Suppressor macrophage treated with lipopolysaccharide for 1 hour (primary cell): ENCODE measurements around the gene NDST3.

Experiments used
- DNase-seq, 3 donors: peaks; one replicate each; pipeline ENCODE4 v3.0.0-alpha.2; 2020 to 2022

NDST3 gene

GRCh38 chr4:118082182-118082581 is 47.9 kb downstream of the NDST3 start:
- DNase-seq: no peak

- no peak for DNase-seq
These were observed 51.4 kb downstream of the NDST3 start for GRCh38 chr4:118085700-118086099.

- DNase-seq: peak in 2 of 3 donors; percentile 4 to 7
These were observed 52.1 kb downstream of the NDST3 start for GRCh38 chr4:118086344-118086743.

DNA sequence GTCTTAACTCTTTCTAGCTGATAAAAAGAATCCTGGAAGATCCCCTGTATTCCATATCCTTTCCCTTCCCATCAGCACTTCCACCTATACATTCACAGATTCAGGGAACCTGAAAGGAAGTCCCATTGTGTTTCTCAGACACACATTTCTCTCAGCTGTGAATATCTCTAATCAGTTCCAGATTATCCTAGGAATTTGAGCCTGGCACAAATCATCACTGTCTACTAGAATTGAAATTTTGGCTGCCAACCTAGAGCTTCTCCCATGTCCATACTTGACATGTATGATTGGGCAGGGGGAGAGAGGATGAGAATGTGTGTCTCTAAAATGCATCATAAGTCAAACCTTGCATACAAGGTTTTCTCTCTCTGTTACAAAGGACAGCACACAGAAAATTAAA is 53.1 kb downstream of the NDST3 start:
- DNase-seq: no peak

DNA sequence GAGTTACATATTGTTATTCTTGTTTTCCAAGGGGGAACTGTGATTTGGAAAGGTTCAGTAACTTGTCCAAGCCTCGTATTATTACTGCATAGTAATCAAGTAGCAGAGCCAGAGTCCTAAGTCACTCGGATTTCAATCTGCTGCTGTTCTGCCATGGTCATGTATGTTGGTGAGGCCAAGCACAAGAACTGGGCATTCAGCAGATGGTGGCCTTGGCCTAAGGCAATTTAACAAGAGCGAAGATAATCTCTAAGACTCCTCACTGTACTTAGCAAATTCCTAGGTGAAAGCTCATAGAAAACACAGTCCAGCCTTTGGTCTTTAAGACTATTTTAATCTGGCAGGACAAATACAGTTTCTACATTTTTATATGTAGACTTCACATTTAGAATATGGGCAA is 64.8 kb downstream of the NDST3 start:
- DNase-seq: no peak

GRCh38 chr4:118102195-118102594 is 67.9 kb downstream of the NDST3 start:
- DNase-seq: no peak

DNA sequence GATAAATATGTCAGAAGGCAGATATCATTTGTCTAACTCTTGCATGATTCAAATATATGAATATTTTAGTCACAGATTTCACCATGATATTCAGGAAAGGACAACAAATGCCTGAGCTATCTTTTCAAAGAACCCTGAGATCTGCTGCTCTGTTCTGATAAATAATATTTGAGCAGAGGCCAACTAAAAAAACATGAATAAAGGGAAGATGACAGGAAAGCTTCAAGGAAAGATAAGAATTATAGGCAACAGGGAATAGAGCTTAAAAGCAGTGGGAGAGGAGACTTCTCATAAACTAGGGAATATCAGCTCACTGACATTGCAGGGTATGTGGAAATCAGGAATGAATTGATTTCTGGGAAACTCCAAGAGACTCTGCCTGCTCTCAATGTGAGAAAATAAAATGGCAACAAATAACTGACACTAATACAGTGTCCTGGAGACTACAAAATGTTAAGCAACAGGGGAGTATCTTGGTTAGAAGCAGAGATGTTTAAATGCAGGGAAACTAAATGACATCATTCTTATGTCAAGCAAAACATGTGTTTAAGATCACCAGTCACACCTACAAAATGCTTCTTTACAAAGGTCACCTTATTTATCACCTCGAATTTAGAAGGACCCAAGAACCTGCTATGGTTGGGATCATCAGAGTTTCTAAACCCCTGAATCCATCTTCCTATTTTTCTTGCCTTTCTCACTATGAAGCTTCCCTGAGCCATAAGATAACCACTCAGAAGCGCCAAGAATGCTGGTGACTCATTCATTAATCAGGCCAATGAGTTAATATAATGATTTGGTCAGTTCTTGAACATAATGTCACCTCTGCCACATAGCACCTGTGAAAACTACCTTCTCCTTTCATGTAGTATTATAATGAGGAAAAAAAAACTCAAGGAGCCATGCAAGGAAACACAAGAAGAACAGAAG is 78.1 kb downstream of the NDST3 start:
- DNase-seq: no peak

DNA sequence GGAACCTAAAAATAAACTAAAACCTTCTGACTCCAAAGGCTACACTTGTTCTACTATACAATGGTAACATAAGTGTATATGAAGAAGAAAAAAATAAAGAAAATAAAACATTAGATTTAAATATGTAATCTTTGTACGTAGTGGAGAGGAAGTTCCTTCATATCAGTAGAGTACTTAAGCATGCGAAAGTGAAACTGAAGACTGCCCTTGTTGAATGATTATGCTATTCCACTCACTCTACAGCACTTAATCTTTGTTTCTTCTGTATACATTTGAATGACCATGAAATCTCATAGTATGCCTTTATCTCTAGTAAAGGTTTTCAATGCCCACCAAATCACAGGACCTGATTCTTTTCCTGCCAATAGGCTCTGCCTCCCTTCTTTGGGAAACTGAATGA is 78.9 kb downstream of the NDST3 start:
- DNase-seq: peak; percentile 1 to 27 (median 14)

GRCh38 chr4:118114720-118115119 is 80.4 kb downstream of the NDST3 start:
- no peak for DNase-seq

DNA sequence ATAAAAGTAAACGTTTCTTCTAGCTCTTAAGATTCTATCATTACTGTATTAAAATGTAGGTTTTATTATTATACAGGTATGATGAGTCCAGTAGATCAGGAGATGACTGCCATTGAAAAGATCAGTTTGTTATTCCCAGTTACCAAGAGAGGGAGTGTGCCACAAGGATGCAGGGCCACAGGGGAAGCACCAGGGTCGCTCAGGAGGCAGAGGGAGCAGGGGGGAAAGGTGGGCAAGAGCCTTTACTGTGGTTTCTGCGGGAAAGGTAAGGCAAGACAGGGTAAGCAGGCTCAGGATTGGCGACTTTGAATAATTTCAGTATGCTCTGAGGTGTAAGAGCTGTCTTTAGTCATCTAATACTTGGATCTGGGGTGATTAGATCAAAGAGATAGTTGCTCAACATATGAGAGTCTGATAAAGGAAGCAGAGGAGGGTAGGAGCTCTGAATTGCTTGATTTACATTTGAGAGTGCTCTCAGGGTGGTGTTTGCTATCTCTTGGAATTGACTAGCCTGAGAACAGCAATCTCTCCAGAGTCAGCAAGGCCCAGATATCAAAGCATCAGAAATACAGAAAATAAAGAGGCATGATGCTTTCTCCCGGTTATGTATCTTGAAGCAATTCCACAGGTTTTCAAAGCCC is 86.0 kb downstream of the NDST3 start:
- DNase-seq: no peak

DNA sequence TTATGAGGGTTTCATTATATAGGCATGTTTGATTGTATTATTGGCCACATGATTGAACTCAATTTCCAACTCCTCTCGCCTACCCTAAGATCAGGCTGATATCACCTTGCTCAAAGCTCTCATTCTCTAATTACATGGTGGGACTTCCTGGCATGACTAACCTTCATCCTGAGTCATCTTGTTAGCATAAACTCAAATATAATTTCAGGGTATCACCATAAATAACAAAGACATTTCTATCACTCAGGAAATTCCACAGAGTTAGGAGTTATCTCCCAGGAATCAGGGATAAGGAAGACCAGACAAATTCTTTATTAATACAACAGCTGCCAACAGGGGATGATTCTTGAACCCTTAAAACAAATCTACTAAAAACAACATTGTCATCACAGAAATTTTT is 90.7 kb downstream of the NDST3 start:
- DNase-seq: no peak

DNA sequence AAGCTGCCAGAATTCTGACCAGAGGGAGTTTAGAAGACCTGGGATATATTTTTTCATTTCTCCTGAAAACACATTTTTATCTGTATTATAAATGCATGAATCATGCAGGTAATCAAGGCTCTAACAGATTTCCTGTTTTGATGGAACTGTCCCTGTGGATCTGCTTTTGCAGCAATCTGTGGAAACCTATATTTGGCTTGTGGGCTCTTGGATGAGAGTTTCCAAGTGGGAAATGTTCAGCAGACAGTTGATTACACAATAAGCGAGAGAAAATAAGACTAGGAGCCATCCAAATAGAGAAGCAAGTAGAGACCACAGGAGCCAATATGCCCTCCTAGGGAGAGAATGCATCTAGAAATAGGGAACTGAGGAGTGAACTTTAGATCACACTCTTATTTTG is 105.0 kb downstream of the NDST3 start:
- no peak for DNase-seq

GRCh38 chr4:118141240-118141639 is 107.0 kb downstream of the NDST3 start:
- no peak for DNase-seq

- DNase-seq: no peak
These were observed 120.4 kb downstream of the NDST3 start for GRCh38 chr4:118154649-118155048.

DNA sequence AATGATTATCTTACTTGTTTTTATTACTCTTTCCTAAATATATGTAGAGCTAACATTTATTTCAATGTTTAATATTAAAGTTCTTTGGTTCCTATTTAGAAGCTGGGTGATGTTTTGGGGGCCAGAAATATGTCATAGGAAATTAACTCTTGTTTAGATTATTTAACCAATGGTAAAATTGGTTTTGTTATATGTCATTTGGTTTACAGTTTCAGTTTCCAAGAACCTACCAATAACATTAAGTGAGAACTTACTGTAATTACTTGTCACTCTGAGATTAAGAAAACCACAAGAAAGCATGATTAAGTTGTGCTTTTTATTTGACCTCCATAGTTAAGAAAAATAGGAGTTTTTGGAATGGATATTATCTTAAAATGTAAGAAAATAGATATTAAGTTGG is 121.2 kb downstream of the NDST3 start:
- no peak for DNase-seq

GRCh38 chr4:118158763-118159375 is 124.6 kb downstream of the NDST3 start:
- no peak for DNase-seq

DNA sequence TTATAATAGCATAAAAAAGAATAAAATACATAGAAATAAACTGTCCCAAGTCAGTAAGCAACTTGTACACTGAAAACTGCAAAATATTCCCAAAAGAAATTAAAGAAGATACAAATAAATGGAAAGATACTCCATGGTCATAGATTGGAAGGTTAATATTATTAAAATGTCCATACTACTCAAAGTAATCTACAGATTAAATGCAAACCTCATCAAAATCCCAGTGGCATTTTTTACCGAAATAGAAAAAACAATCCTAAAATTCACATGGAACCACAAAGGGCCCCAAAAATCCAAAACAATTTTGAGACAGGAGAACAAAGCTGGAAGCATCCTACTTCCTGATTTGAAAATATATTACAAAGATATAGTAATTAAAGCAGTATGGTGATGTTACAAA is 133.0 kb downstream of the NDST3 start:
- no peak for DNase-seq

- DNase-seq: no peak
These were observed 137.1 kb downstream of the NDST3 start for GRCh38 chr4:118171381-118171780.

DNA sequence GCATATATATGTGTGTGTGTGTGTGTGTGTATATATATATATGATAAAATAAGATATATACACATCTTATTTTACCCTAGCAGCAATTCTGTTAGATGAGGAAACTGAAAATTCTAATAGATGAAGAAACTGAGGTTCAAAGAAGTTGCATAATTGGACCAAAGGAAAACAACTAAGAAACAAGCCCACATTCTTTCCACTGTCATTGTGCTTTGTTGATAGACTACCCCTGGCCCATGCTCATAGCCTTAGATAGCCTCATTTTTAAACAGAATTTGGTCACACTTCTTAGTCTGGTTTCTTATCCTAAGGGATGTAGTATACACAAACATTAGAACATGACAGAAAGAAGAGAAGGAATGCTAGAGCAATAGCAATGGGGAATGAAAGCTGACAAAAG is 138.8 kb downstream of the NDST3 start:
- no peak for DNase-seq

GRCh38 chr4:118173956-118174725 is 139.9 kb downstream of the NDST3 start:
- no peak for DNase-seq

GRCh38 chr4:118175506-118175905 is 141.2 kb downstream of the NDST3 start:
- DNase-seq: no peak

DNA sequence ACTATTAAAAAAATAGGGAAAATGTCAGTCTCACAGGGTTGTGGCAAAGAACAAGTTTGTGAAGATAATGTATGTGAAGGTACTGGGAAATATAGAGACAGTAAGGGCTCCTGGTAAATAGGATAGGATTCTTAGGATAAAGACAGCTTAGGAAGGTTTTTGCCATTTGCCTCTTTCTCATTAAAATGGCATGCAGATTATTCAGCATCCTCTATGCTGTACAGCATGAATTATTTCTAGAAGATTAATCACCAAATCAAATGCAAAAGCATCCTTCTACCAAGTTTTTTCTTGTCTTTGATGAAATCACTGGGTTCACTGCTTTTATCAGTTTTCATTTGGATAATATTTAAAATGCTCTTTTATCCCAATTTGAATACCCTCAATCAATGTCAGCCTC is 142.8 kb downstream of the NDST3 start:
- no peak for DNase-seq

DNA sequence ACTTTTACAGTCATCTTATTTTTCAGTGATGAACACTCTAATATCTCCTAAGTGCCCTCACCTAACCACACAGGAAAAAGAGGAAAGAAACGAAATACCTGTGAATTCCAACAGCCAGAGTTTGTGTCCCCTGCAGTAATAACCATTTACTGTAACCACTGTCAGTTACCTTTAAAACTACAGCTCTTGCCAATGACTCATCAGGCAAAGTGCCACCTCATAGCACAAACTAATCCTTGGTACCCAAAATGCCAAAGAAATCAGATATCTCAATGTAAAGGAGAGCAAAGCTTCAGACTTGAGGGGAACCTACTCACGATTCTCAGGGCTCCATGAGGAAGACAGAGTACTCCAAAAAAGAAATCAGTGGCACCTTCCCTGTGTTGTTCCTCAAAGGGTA is 146.5 kb downstream of the NDST3 start:
- DNase-seq: no peak
